Endothelial cell of umbilical vein (primary cell): ENCODE data around the gene PCDHGB2. TPM values are rescaled to one million over a fixed set of nuclear protein-coding genes. Genes with fewer than 3 reads are reported as not detected.
"Not testable (repeated sequence)": the region's sequence is repeated elsewhere in the genome, so short reads cannot be mapped to it uniquely, and the experiment has no call there.

Source experiments
- BruUV-seq: library from RNA; stranded (reverse); fragments of 400-500 nt; replicated peaks from 2 replicates; lab custom pipeline; 2021; lab: Mats Ljungman, UMichigan
- CTCF ChIA-PET: fragments of 300-600, 350-600 bp; sonication (Branson Sonifier 250); formaldehyde crosslinking; loops from one replicate; lab custom pipeline; 2021; ENCODE audit warnings: antibody characterized with exemption, inconsistent platforms; lab: Charles Lee
- POLR2A ChIA-PET: fragments of 300-600, 350-600 bp; sonication (Branson Sonifier 250); formaldehyde crosslinking; loops from one replicate; lab custom pipeline; 2021; ENCODE audit warnings: antibody characterized with exemption, inconsistent platforms; lab: Charles Lee
- DNase-seq: peaks from one replicate; pipeline ENCODE4 v3.0.0-alpha.2; 2011; ENCODE audit warnings: low read depth, low spot score
- FAIRE-seq: peaks from 2 replicates; lab custom pipeline; 2011; peaks lifted over from hg19 to GRCh38; lab: Jason Lieb, UNC
- H2AFZ ChIP-seq: 2 replicates; pipeline ENCODE4 v1.6.0; 2012; ENCODE audit warnings: low read depth, low read length, control low read depth, inconsistent platforms
- H3K27ac ChIP-seq: 2 replicates; pipeline ENCODE4 v1.5.1; 2011; ENCODE audit warnings: low read depth, mild to moderate bottlenecking, control low read depth, low read length, moderate library complexity; ENCODE audit not compliant: insufficient read depth
- H3K27me3 ChIP-seq, 2 experiments: 2 replicates each; pipeline versions ENCODE4 v1.6.0 to v1.6.1; 2011; ENCODE audit warnings: low read length in 2 of 2, mixed read lengths in 1 of 2; ENCODE audit not compliant: control insufficient read depth in 2 of 2, insufficient read depth in 2 of 2
- H3K36me3 ChIP-seq, 2 experiments: 2 replicates in 1 of 2; 3 replicates in 1 of 2; pipeline ENCODE4 v1.5.1; 2011; ENCODE audit warnings: low read length in 2 of 2, mild to moderate bottlenecking in 1 of 2, moderate library complexity in 1 of 2; ENCODE audit not compliant: control insufficient read depth in 2 of 2, insufficient read depth in 2 of 2; ENCODE audit errors: extremely low read depth in 1 of 2
- H3K4me1 ChIP-seq: 3 replicates; pipeline ENCODE4 v1.5.1; 2011; ENCODE audit warnings: mild to moderate bottlenecking, low read length; ENCODE audit not compliant: control insufficient read depth, insufficient read depth; ENCODE audit errors: extremely low read depth
- H3K4me2 ChIP-seq: 2 replicates; pipeline ENCODE4 v1.6.1; 2011; ENCODE audit warnings: low read length, control low read depth, mixed read lengths; ENCODE audit not compliant: insufficient read depth
- H3K4me3 ChIP-seq, 3 experiments: fragments of 200-600 bp in 1 of 3; sonication (generic), shearing (Covaris generic) in 1 of 3; replicated peaks in 1 of 3; 2 replicates each; pipeline ENCODE4 v1.5.1; 2011 to 2016; ENCODE audit warnings: control low read depth in 3 of 3, low read length in 3 of 3, mild to moderate bottlenecking in 2 of 3, inconsistent platforms in 1 of 3, low read depth in 1 of 3, moderate library complexity in 1 of 3; ENCODE audit not compliant: insufficient read depth in 1 of 3
- H3K79me2 ChIP-seq: 2 replicates; pipeline ENCODE4 v1.6.0; 2012; ENCODE audit warnings: low read length, inconsistent platforms; ENCODE audit not compliant: control insufficient read depth, insufficient read depth
- H3K9ac ChIP-seq: replicated peaks from 2 replicates; pipeline ENCODE3; 2011; ENCODE audit warnings: low read length, control low read depth; ENCODE audit not compliant: insufficient read depth; ENCODE audit errors: extremely low read depth
- H3K9me1 ChIP-seq: replicated peaks from 3 replicates; pipeline ENCODE4 v1.6.0; 2011; ENCODE audit warnings: mild to moderate bottlenecking, low read length; ENCODE audit not compliant: control insufficient read depth, insufficient read depth; ENCODE audit errors: extremely low read depth
- H3K9me3 ChIP-seq: replicated peaks from 2 replicates; pipeline ENCODE4 v1.5.1; 2012; ENCODE audit warnings: low read length, inconsistent platforms; ENCODE audit not compliant: control insufficient read depth, insufficient read depth
- H4K20me1 ChIP-seq: replicated peaks from 2 replicates; pipeline ENCODE3; 2011; ENCODE audit warnings: mild to moderate bottlenecking, low read length; ENCODE audit not compliant: control insufficient read depth, insufficient read depth; ENCODE audit errors: extremely low read depth
- CTCF ChIP-seq, 2 donors: IDR thresholded peaks; 1 replicate in 1 of 2; 2 replicates in 1 of 2; pipeline ENCODE4 v1.5.1; 2011; ENCODE audit warnings: low read length in 2 of 2, mild to moderate bottlenecking in 2 of 2, moderate library complexity in 2 of 2, control low read depth in 1 of 2, inconsistent platforms in 1 of 2, low read depth in 1 of 2; ENCODE audit not compliant: insufficient read depth in 1 of 2; ENCODE audit errors: extremely low read depth in 1 of 2
- EZH2 ChIP-seq: IDR thresholded peaks from 2 replicates; pipeline ENCODE4 v1.6.1; 2012; ENCODE audit warnings: borderline replicate concordance, low read depth, mild to moderate bottlenecking, moderate library complexity, low read length, inconsistent platforms; ENCODE audit not compliant: severe bottlenecking
- FOS ChIP-seq: IDR thresholded peaks from 2 replicates; pipeline ENCODE4 v1.6.1; 2011; ENCODE audit warnings: mild to moderate bottlenecking, low read length, moderate library complexity, borderline replicate concordance; ENCODE audit not compliant: insufficient read depth
- GATA2 ChIP-seq: IDR thresholded peaks from 2 replicates; pipeline ENCODE4 v1.7.0; 2011; ENCODE audit warnings: low read depth, mild to moderate bottlenecking, moderate library complexity, mixed read lengths, low read length; ENCODE audit not compliant: insufficient read length, insufficient read depth
- JUN ChIP-seq: IDR thresholded peaks from 2 replicates; pipeline ENCODE4 v1.6.1; 2011; ENCODE audit warnings: borderline replicate concordance, low read depth; ENCODE audit not compliant: insufficient read length, insufficient read depth
- MAX ChIP-seq: IDR thresholded peaks from 2 replicates; pipeline ENCODE4 v1.6.1; 2011; ENCODE audit not compliant: insufficient read depth, insufficient read length
- MYC ChIP-seq: IDR thresholded peaks from one replicate; pipeline ENCODE4 v1.6.1; 2011; ENCODE audit warnings: mild to moderate bottlenecking, low read depth, low read length
- POLR2A ChIP-seq: IDR thresholded peaks from 2 replicates; pipeline ENCODE4 v1.6.1; 2012; ENCODE audit warnings: low read depth, mild to moderate bottlenecking, control low read depth, low read length
- POLR2AphosphoS5 ChIP-seq: IDR thresholded peaks from 2 replicates; pipeline ENCODE4 v1.6.1; 2012; ENCODE audit warnings: low read depth, mild to moderate bottlenecking, control low read depth, low read length, moderate library complexity; ENCODE audit not compliant: insufficient read depth
- dilution Hi-C: fragments of 300-500 bp; cut with MboI; formaldehyde crosslinking; loops from one replicate; pipeline ENCODE4 v1.15.0; 2019; ENCODE audit warnings: low sequenced_read_pairs; ENCODE audit not compliant: extremely low pct_ligation_motif_present
- intact Hi-C: fragments of 100-400 bp; cut with micrococcal nuclease; formaldehyde crosslinking; loops from one replicate; pipeline ENCODE4 v1.10.0; 2022
- polyA plus RNA-seq, 4 experiments: library from polyadenylated mRNA; depleted of rRNA in 3 of 4; stranded (reverse) in 3 of 4; unstranded in 1 of 4; fragments of >200 nt; gene quantifications; 2 replicates each; pipeline versions ENCODE4 v1.2.1 to v1.2.3, GENCODE V29; 2011 to 2012; ENCODE audit warnings: missing spikeins in 1 of 4
- total RNA-seq: library from RNA; stranded (reverse); gene quantifications from 2 replicates; pipeline ENCODE4 v1.2.3, GENCODE V29; 2021

Gene PCDHGB2
- total and polyA plus RNA-seq, 2 donors (not counting 3 experiments of a cell fraction or from before 2014, with no cell fraction given) = 1.1 to 2.9 TPM

GRCh38 chr5:141387557-141388311 lies 27.9 kb downstream of the PCDHGB2 start, which contains the start of gene PCDHGB4:
Gene PCDHGB4, plus strand, starts transcription at chr5:141387698. Its CDS starts 187 bp downstream, at chr5:141387885.
- H3K9me1 ChIP-seq, dilution Hi-C loops, H4K20me1 ChIP-seq, H3K9me3 ChIP-seq, H3K4me1 ChIP-seq, H3K9ac ChIP-seq, POLR2A ChIA-PET, intact Hi-C loops, H2AFZ ChIP-seq, H3K27ac ChIP-seq, H3K36me3 ChIP-seq, H3K79me2 ChIP-seq: not testable (repeated sequence)
- DNase-seq (peak; percentile 30), FAIRE-seq (peak; percentile 87)
- CTCF ChIA-PET = interaction anchor here (0.7 to 4.1 kb wide), 19 partner anchors 9 to 232 kb away, joined by 3 to 32 read pairs (median 7); partner anchors contain the start of genes PCDHB14, PCDHGA10, PCDHGA11 and PCDHGA12
- peak; percentile 46 to 51 for TF ChIP-seq CTCF (IDR thresholded peaks at IDR 0.05; ENCODE audit: extremely low read depth in 1 of 2, insufficient read depth in 1 of 2, low read depth in 1 of 2, low read length in 2 of 2)
- H3K27me3 ChIP-seq = peaks cover 36 to 78% of the 10 kb centered on the region in 2 experiments
- BruUV-seq = TSS peak; percentile 23
- H3K4me3 ChIP-seq = peak within 1 kb of the TSS in 2 of 3 experiments; percentile 9 to 22
- peak within 1 kb of the TSS; percentile 18 for H3K4me2 ChIP-seq

GRCh38 chr5:141388661-141389060 lies 28.9 kb downstream of the PCDHGB2 start:
- no peak overlapping the region for H3K9ac ChIP-seq
- no peaks in the 10 kb centered on the region for H3K9me1 ChIP-seq
- ChIA-PET CTCF (interaction anchor here (1.6 to 4.1 kb wide), 5 partner anchors 9 to 175 kb away, joined by 4 to 32 read pairs (median 15); partner anchors contain the start of genes PCDHGA3, PCDHGA6 and PCDHGB5), POLR2A (no interaction called here)
- FAIRE-seq = no peak
- DNase-seq = no peak
- no peaks in the 10 kb centered on the region for H3K36me3 ChIP-seq
- dilution Hi-C loops (no loop called here), intact Hi-C loops (no loop called here)
- H4K20me1 ChIP-seq = no peaks in the 10 kb centered on the region
- H3K4me2 ChIP-seq = no peak overlapping the region
- no peaks in the 10 kb centered on the region for H3K79me2 ChIP-seq
- H3K9me3 ChIP-seq = no peaks in the 10 kb centered on the region
- no peak overlapping the region for H3K27ac ChIP-seq
- no TSS peak for BruUV-seq
- H3K4me3 ChIP-seq = no peak overlapping the region
- no peak for TF ChIP-seq GATA2
- TF ChIP-seq MYC = no peak
- no peak for TF ChIP-seq POLR2A
- no peak for TF ChIP-seq POLR2AphosphoS5
- no peak for TF ChIP-seq EZH2
- TF ChIP-seq FOS = no peak
- TF ChIP-seq CTCF (IDR thresholded peaks at IDR 0.05; ENCODE audit: extremely low read depth in 1 of 2, insufficient read depth in 1 of 2, low read depth in 1 of 2, low read length in 2 of 2) = no peak
- TF ChIP-seq MAX = no peak
- TF ChIP-seq JUN = no peak
- H3K27me3 ChIP-seq = peaks cover 31 to 80% of the 10 kb centered on the region in 2 experiments
- no peak overlapping the region for H2AFZ ChIP-seq
- H3K4me1 ChIP-seq = no peaks in the 10 kb centered on the region
